SK-N-SH (cell line): ENCODE data around the gene CRB2. TPM values are rescaled to one million over a fixed set of nuclear protein-coding genes. Genes with fewer than 3 reads are reported as not detected.

Experiments used
- CTCF ChIA-PET: fragments of 300-600, 350-600 bp; formaldehyde crosslinking; extraction: SDS; loops from one replicate; lab custom pipeline; 2021; lab: Yijun Ruan, JAX
- POLR2A ChIA-PET: fragments of 350-600 bp; sonication (Branson Sonifier 250); formaldehyde crosslinking; extraction: SDS; loops from one replicate; lab custom pipeline; 2020; ENCODE audit warnings: antibody characterized with exemption, inconsistent platforms; lab: Yijun Ruan, JAX
- DNase-seq: peaks from one replicate; pipeline ENCODE4 v3.0.0; 2012
- H2AFZ ChIP-seq: fragments of 200-600 bp; sonication (generic); 2 replicates; pipeline ENCODE4 v1.8.1; 2016; ENCODE audit warnings: antibody characterized with exemption, mild to moderate bottlenecking, low read depth
- H3F3A ChIP-seq: fragments of 200-600 bp; sonication (generic); replicated peaks from 2 replicates; pipeline ENCODE3; 2016; ENCODE audit warnings: antibody characterized with exemption, mild to moderate bottlenecking; ENCODE audit not compliant: insufficient read depth
- H3K27ac ChIP-seq, 2 experiments: fragments of 200-500 bp in 1 of 2; fragments of 200-600 bp in 1 of 2; sonication (Bioruptor generic) in 1 of 2; sonication (generic), shearing (Covaris generic) in 1 of 2; 2 replicates each; pipeline versions ENCODE4 v1.5.1 to v1.6.1; 2014 to 2016; ENCODE audit warnings: low read depth in 2 of 2, inconsistent platforms in 1 of 2, low read length in 1 of 2, mild to moderate bottlenecking in 1 of 2, mixed read lengths in 1 of 2
- H3K27me3 ChIP-seq: fragments of 200-600 bp; sonication (generic), shearing (Covaris generic); 2 replicates; pipeline ENCODE4 v1.6.1; 2016; ENCODE audit warnings: mixed run types; ENCODE audit not compliant: insufficient read depth
- H3K36me3 ChIP-seq, 2 experiments: fragments of 200-500 bp in 1 of 2; fragments of 200-600 bp in 1 of 2; sonication (Bioruptor generic) in 1 of 2; sonication (generic) in 1 of 2; replicated peaks in 1 of 2; 2 replicates each; pipeline versions ENCODE3 to v1.5.1; 2014 to 2016; ENCODE audit warnings: low read length in 1 of 2, mild to moderate bottlenecking in 1 of 2; ENCODE audit not compliant: insufficient read depth in 2 of 2, control insufficient read depth in 1 of 2
- H3K4me1 ChIP-seq, 2 experiments: fragments of 200-500 bp in 1 of 2; fragments of 200-600 bp in 1 of 2; sonication (Bioruptor generic) in 1 of 2; sonication (generic), shearing (Covaris generic) in 1 of 2; 2 replicates each; pipeline versions ENCODE4 v1.5.1 to v1.6.1; 2014 to 2016; ENCODE audit warnings: low read depth in 1 of 2, low read length in 1 of 2, mixed run types in 1 of 2; ENCODE audit not compliant: insufficient read depth in 2 of 2, control insufficient read depth in 1 of 2
- H3K4me2 ChIP-seq: fragments of 200-600 bp; sonication (generic), shearing (Covaris generic); 2 replicates; pipeline ENCODE4 v1.6.1; 2017; ENCODE audit warnings: mixed run types
- H3K4me3 ChIP-seq, 2 experiments: fragments of 200-500 bp in 1 of 2; fragments of 200-600 bp in 1 of 2; sonication (Bioruptor generic) in 1 of 2; sonication (generic), shearing (Covaris generic) in 1 of 2; 2 replicates each; pipeline versions ENCODE4 v1.5.1 to v1.8.1; 2014 to 2016; ENCODE audit warnings: low read depth in 2 of 2, inconsistent platforms in 1 of 2, low read length in 1 of 2, mild to moderate bottlenecking in 1 of 2, mixed read lengths in 1 of 2, moderate library complexity in 1 of 2
- H3K79me2 ChIP-seq: fragments of 200-600 bp; sonication (generic); 2 replicates; pipeline ENCODE4 v1.8.1; 2017; ENCODE audit warnings: mild to moderate bottlenecking; ENCODE audit not compliant: insufficient read depth
- H3K9ac ChIP-seq: fragments of 200-600 bp; sonication (generic); 2 replicates; pipeline ENCODE4 v1.6.1; 2017; ENCODE audit warnings: mixed run types
- H3K9me2 ChIP-seq: fragments of 200-600 bp; sonication (generic); 2 replicates; pipeline ENCODE4 v1.6.1; 2017; ENCODE audit warnings: mixed run types
- H3K9me3 ChIP-seq: fragments of 200-600 bp; sonication (generic); 2 replicates; pipeline ENCODE4 v1.6.1; 2017; ENCODE audit warnings: mixed run types, mild to moderate bottlenecking, moderate library complexity
- H4K20me1 ChIP-seq: fragments of 200-600 bp; sonication (generic); 2 replicates; pipeline ENCODE4 v1.6.1; 2017; ENCODE audit warnings: mild to moderate bottlenecking, mixed run types; ENCODE audit not compliant: insufficient read depth
- CHD2 ChIP-seq: fragments of 150-350 bp; IDR thresholded peaks from 2 replicates; pipeline ENCODE4 v1.6.1; 2018; ENCODE audit warnings: low read length; ENCODE audit not compliant: partially characterized antibody
- ELF1 ChIP-seq: IDR thresholded peaks from 2 replicates; pipeline ENCODE4 v1.4.0; 2012
- EP300 ChIP-seq, 2 experiments: IDR thresholded peaks; 2 replicates each; pipeline versions ENCODE4 v1.4.0 to v1.6.1; 2012; ENCODE audit warnings: borderline replicate concordance in 1 of 2, low read depth in 1 of 2, low read length in 1 of 2
- EZH2phosphoT487 ChIP-seq: fragments of 200-600 bp; sonication (generic); IDR thresholded peaks from 2 replicates; pipeline ENCODE4 v1.6.1; 2017; ENCODE audit warnings: low read depth, mixed run types, mild to moderate bottlenecking, antibody characterized with exemption, moderate library complexity, borderline replicate concordance
- FOSL2 ChIP-seq: IDR thresholded peaks from 2 replicates; pipeline ENCODE4 v1.4.0; 2012; ENCODE audit warnings: low read depth, mild to moderate bottlenecking, moderate library complexity, borderline replicate concordance
- FOXJ3 ChIP-seq: sonication (generic); formaldehyde crosslinking; IDR thresholded peaks from 2 replicates; pipeline ENCODE4 v1.5.1; 2020; ENCODE audit warnings: mild to moderate bottlenecking, missing genetic modification reagents
- FOXM1 ChIP-seq: IDR thresholded peaks from 2 replicates; pipeline ENCODE4 v1.4.0; 2012; ENCODE audit warnings: low read depth, mild to moderate bottlenecking
- GABPA ChIP-seq: IDR thresholded peaks from 2 replicates; pipeline ENCODE4 v1.4.0; 2012; ENCODE audit warnings: low read depth, mild to moderate bottlenecking
- GATA2 ChIP-seq: sonication (generic); formaldehyde crosslinking; IDR thresholded peaks from 2 replicates; pipeline ENCODE4 v1.5.0; 2020; ENCODE audit warnings: mild to moderate bottlenecking, missing genetic modification reagents
- MEF2A ChIP-seq: IDR thresholded peaks from 2 replicates; pipeline ENCODE4 v1.4.0; 2012; ENCODE audit warnings: low read depth, borderline replicate concordance
- NFIC ChIP-seq: IDR thresholded peaks from 2 replicates; pipeline ENCODE4 v1.4.0; 2012; ENCODE audit warnings: borderline replicate concordance
- POLR2AphosphoS5 ChIP-seq: IDR thresholded peaks from 2 replicates; pipeline ENCODE4 v1.6.1; 2012; ENCODE audit warnings: low read depth, low read length
- RAD21 ChIP-seq: IDR thresholded peaks from 2 replicates; pipeline ENCODE4 v1.6.1; 2012; ENCODE audit warnings: mild to moderate bottlenecking, low read length
- RFX5 ChIP-seq: IDR thresholded peaks from 2 replicates; pipeline ENCODE4 v1.6.1; 2012; ENCODE audit warnings: mild to moderate bottlenecking, improper control_type of control experiment, low read length
- RXRA ChIP-seq: IDR thresholded peaks from 2 replicates; pipeline ENCODE4 v1.4.0; 2012; ENCODE audit warnings: low read depth, mild to moderate bottlenecking, borderline replicate concordance
- SIN3A ChIP-seq: IDR thresholded peaks from 2 replicates; pipeline ENCODE4 v1.6.1; 2012; ENCODE audit warnings: low read depth, mild to moderate bottlenecking, low read length, moderate library complexity, borderline replicate concordance
- TAF1 ChIP-seq: IDR thresholded peaks from 2 replicates; pipeline ENCODE4 v1.6.1; 2012; ENCODE audit warnings: low read depth, mild to moderate bottlenecking, low read length, moderate library complexity, borderline replicate concordance
- TEAD4 ChIP-seq: IDR thresholded peaks from 2 replicates; pipeline ENCODE4 v1.4.0; 2012; ENCODE audit warnings: mild to moderate bottlenecking, borderline replicate concordance; ENCODE audit not compliant: insufficient read depth
- YY1 ChIP-seq: IDR thresholded peaks from 2 replicates; pipeline ENCODE4 v1.4.0; 2012; ENCODE audit warnings: low read depth, mild to moderate bottlenecking
- ZBTB33 ChIP-seq: IDR thresholded peaks from 2 replicates; pipeline ENCODE4 v1.4.0; 2012; ENCODE audit warnings: low read depth, borderline replicate concordance
- WGBS: methylation state at CpG from one replicate; pipeline ENCODE4 v1.1.6; 2017; ENCODE audit warnings: low lambda C conversion rate; 5-methylcytosine and 5-hydroxymethylcytosine counted together
- polyA plus RNA-seq, 3 experiments: library from polyadenylated mRNA; depleted of rRNA; stranded (reverse); fragments of >200 nt; gene quantifications; 2 replicates each; pipeline ENCODE4 v1.2.3, GENCODE V29; 2012
- TF ChIP-seq, protein P1 (sequence below): IDR thresholded peaks from 2 replicates; pipeline ENCODE4 v1.4.0; 2012; ENCODE audit warnings: low read depth, borderline replicate concordance
- TF ChIP-seq, protein P2 (sequence below): fragments of 150-350 bp; IDR thresholded peaks from 2 replicates; pipeline ENCODE4 v1.6.1; 2017; ENCODE audit warnings: antibody characterized with exemption, low read length, low read depth, borderline replicate concordance
- TF ChIP-seq, protein P3 (sequence below): IDR thresholded peaks from 2 replicates; pipeline ENCODE4 v1.4.0; 2012; ENCODE audit warnings: low read depth

Gene CRB2
- polyA plus RNA-seq (2012; rRNA removed), result not detected in 2 replicates
- polyA plus RNA-seq (2012; cell fraction: cytosol; rRNA removed), result under 0.01 TPM in 2 replicates
- polyA plus RNA-seq (2012; cell fraction: nucleus; rRNA removed), result 0.02 and 0.05 TPM in 2 replicates

- Histone ChIP-seq H4K20me1 (0 out of 2 replicates have a peak, but pooled peaks cover 4% of the 10 kb centered on the region), H3K27ac (no peak within 1 kb of the TSS), H3K36me3 (no peaks in the 10 kb centered on the region), H2AFZ (no peak within 1 kb of the TSS), H3K4me1 (peaks cover 0 to 10% of the 10 kb centered on the region in 2 experiments; a peak in 1 of 4 replicates), H3K4me2 (no peak within 1 kb of the TSS), H3K79me2 (no peaks in the 10 kb centered on the region), H3K27me3 (peaks cover 6% of the 10 kb centered on the region), H3K4me3 (no peak within 1 kb of the TSS), H3K9ac (no peak within 1 kb of the TSS), H3F3A (no peaks in the 10 kb centered on the region), H3K9me2 (no peaks in the 10 kb centered on the region), H3K9me3 (no peaks in the 10 kb centered on the region)
- TF ChIP-seq EZH2phosphoT487 (no peak), GATA2 (CRISPR knock-in tag) (no peak), MEF2A (no peak), GABPA (no peak), FOXM1 (no peak), FOSL2 (no peak), SIN3A (no peak), RAD21 (no peak), RFX5 (no peak), TAF1 (no peak), NFIC (no peak), TEAD4 (no peak)
- TF ChIP-seq, protein P1, sequence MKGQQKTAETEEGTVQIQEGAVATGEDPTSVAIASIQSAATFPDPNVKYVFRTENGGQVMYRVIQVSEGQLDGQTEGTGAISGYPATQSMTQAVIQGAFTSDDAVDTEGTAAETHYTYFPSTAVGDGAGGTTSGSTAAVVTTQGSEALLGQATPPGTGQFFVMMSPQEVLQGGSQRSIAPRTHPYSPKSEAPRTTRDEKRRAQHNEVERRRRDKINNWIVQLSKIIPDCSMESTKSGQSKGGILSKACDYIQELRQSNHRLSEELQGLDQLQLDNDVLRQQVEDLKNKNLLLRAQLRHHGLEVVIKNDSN, result no peak
- TF ChIP-seq, protein P2, sequence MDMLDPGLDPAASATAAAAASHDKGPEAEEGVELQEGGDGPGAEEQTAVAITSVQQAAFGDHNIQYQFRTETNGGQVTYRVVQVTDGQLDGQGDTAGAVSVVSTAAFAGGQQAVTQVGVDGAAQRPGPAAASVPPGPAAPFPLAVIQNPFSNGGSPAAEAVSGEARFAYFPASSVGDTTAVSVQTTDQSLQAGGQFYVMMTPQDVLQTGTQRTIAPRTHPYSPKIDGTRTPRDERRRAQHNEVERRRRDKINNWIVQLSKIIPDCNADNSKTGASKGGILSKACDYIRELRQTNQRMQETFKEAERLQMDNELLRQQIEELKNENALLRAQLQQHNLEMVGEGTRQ, result no peak
- TF ChIP-seq, protein P3, sequence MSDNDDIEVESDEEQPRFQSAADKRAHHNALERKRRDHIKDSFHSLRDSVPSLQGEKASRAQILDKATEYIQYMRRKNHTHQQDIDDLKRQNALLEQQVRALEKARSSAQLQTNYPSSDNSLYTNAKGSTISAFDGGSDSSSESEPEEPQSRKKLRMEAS, result no peak
- 69% methylated on average over 8 of the region's 17 CpGs for WGBS
- DNase-seq, result peak; percentile 42
- CTCF ChIA-PET, result interaction anchor here (0.8 to 10.4 kb wide), 9 partner anchors 12 to 365 kb away, joined by 3 to 331 read pairs (median 5); no protein-coding TSS in a partner anchor
- POLR2A ChIA-PET, result no interaction called here
Observed at GRCh38 chr9:123355761-123356431, at the start of gene CRB2. Gene CRB2 (plus strand): TSS chr9:123356197. CDS start chr9:123356261, 64 bp downstream.

DNA sequence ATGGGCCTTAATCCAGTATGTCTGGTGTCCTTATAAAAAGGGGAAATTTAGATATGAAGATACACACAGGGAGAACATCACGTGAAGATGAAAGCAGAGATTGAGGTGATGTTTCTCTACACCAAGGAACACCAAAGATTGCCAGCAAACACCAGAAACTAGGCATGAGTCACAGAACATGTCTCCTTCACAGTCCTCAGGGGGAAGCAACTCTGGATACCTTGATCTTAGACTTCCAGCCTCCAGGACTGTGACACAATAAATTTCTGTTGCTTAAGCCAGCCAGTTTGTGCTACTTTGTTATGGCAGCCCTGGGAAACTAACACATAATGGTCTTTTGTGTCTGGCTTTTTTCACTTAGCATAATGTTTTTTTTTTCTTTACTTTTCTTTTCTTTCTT lies 46.4 kb upstream of the CRB2 start:
- no peak for DNase-seq
- ChIA-PET POLR2A (no interaction called here), CTCF (no interaction called here)

More for the DNA sequence above, 46.4 kb upstream of the CRB2 start:
- H4K20me1 ChIP-seq, result no peaks in the 10 kb centered on the region
- H3F3A ChIP-seq, result no peaks in the 10 kb centered on the region
- H3K79me2 ChIP-seq, result no peaks in the 10 kb centered on the region
- no peak overlapping the region for H3K9ac ChIP-seq
- H3K36me3 ChIP-seq, result no peaks in the 10 kb centered on the region
- no peaks in the 10 kb centered on the region for H3K27me3 ChIP-seq
- H3K4me2 ChIP-seq, result no peak overlapping the region
- WGBS, result 70% methylated on average over 1 of the region's 1 CpG
- H3K4me1 ChIP-seq, result peaks cover 0 to 5% of the 10 kb centered on the region in 2 experiments; a peak in 1 of 4 replicates
- H2AFZ ChIP-seq, result no peak overlapping the region
- H3K27ac ChIP-seq, result no peak overlapping the region
- no peak overlapping the region for H3K4me3 ChIP-seq
- H3K9me3 ChIP-seq, result no peaks in the 10 kb centered on the region
- TF ChIP-seq POLR2AphosphoS5 (no peak), YY1 (no peak), FOXJ3 (CRISPR knock-in tag) (no peak), ELF1 (no peak), TAF1 (no peak), SIN3A (no peak), EP300 (IDR thresholded peaks at IDR 0.05; ENCODE audit: borderline replicate concordance in 1 of 2, low read depth in 1 of 2, low read length in 1 of 2) (no peak), GATA2 (CRISPR knock-in tag) (no peak), FOSL2 (no peak), ZBTB33 (no peak), EZH2phosphoT487 (no peak), FOXM1 (no peak), RXRA (no peak), CHD2 (no peak)
- H3K9me2 ChIP-seq, result no peaks in the 10 kb centered on the region
